ENCODE results near the gene ACO2.
A peak's percentile ranks its signal among the peaks of the same experiment; 100 is the strongest.
"Not testable (repeated sequence)": the region's sequence is repeated elsewhere in the genome, so short reads cannot be mapped to it uniquely, and the experiment has no call there.

ACO2 gene

DNA sequence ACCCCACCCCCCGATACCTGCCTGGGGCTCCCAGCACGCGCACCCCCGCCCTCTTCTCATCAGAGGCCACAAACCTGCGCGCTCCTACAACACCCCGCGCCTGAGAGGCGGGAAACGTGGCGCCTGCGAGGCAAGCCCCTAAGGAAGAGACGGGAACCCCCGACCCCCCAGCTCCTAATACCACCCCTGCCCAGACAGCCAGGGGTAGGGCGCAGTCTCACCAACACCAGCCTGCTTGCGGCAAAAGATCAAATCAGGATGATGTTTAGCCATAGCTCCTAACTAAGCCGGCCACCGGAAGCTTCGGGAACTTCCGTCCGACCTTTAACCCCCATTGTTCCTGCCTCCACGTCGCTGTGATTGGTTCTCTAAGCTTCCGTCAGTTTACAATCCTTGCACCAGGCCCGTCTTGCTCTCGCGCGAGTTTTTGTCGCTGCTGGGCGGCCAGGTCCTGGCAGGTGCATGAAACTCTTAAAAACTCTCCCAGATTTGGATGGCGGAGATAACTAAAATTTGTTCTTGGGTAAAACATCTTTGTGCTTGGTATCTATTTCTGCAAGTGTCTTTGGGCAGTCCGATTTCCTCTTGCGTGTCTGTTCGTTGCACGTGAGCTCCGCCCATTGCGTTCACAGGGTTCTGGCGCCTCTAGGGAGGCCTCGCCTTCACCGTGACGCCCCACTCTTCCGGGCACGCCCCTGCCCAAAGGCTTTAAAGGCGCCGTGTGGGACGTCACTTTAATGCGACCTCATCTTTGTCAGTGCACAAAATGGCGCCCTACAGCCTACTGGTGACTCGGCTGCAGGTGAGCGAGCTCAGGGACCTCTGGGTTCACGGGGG is at the start of gene ACO2, which contains the start of gene PHF5A:
Gene ACO2 (plus strand): TSS at position 737 of the 837 bp plus-strand sequence. CDS start 30 bp downstream, at position 767.
Gene PHF5A (minus strand): TSS at position 312 of the 837 bp plus-strand sequence. CDS start 39 bp downstream, at position 273.
- H3K4me3 ChIP-seq (ENCODE audit: low read depth, low read length), result peak within 1 kb of the TSS; percentile 81
- TF ChIP-seq, protein P1, sequence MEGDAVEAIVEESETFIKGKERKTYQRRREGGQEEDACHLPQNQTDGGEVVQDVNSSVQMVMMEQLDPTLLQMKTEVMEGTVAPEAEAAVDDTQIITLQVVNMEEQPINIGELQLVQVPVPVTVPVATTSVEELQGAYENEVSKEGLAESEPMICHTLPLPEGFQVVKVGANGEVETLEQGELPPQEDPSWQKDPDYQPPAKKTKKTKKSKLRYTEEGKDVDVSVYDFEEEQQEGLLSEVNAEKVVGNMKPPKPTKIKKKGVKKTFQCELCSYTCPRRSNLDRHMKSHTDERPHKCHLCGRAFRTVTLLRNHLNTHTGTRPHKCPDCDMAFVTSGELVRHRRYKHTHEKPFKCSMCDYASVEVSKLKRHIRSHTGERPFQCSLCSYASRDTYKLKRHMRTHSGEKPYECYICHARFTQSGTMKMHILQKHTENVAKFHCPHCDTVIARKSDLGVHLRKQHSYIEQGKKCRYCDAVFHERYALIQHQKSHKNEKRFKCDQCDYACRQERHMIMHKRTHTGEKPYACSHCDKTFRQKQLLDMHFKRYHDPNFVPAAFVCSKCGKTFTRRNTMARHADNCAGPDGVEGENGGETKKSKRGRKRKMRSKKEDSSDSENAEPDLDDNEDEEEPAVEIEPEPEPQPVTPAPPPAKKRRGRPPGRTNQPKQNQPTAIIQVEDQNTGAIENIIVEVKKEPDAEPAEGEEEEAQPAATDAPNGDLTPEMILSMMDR (IDR thresholded peaks at IDR 0.05; ENCODE audit: borderline replicate concordance, insufficient read depth, low read depth, low read length), result no peak

DNA sequence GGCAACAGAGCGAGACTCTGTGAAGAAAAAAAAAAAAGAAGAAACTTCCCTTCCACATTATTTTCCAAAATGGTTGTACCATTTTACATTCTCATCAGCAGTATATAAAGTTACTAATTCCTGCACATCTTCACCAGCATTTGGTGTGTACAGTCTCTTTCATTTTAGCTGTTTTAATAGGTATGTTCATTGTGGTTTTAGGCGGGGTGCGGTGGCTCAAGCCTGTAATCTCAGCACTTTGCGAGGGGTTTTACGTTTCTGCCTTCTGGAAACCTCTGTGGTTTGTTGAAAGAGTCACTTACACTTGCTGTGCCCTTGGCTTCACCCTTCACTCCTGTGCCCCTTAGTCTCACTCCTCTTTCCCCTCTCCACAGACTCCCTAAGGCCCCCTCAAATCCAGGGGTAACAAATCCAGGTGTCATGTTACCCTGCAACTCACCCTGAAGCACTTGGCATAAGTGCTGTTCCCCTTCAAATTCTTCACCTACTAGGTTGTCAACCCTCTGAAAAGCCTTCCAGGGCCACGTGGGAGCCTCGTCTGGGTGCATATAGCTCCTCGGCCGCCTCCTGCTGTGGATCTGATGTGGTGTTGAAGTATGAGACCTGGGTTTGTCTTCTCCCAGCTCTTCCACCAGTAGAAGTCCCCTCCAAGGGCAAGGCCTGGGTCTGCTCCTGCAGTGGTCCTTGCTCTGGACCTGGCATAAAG is 43.1 kb upstream of the ACO2 start:
- TF ChIP-seq, protein P1 (IDR thresholded peaks at IDR 0.05; ENCODE audit: borderline replicate concordance, insufficient read depth, low read depth, low read length), result no peak
- H3K4me3 ChIP-seq (ENCODE audit: low read depth, low read length), result no peak overlapping the region

DNA sequence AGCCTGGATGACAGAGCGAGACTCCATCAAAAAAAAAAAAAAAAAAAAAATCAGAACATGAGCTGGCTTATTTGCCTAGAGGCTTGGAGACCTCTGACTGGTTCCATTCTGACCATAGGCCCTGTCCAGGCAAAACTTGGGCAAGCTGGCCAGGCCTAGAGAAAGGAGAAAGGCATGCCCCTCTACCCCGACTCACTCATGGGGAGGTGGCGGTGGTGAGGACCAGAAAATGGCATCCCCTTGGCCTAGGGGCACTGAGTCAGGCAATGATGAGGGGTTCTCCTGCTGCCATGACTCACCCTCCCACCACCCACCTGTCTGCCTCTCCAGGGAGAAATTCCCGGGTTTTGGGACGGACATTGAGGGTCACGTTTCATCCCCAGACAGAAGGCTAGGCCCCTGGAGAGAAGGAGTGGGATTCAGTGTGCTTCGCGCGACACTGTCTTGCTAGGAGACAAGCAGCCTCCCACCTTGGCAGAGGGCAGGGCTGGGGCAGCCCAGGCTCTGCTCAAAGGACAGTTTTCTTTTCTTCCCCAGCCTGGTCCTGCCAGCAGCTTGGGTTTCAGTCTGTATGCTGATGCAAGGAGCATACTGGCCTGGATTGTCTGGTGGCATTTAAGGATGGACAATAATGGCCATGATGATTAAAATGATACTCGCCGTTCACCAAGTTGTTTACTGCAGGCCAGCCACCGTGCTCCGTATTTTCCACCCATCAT is 39.5 kb upstream of the ACO2 start:
- no peak overlapping the region for H3K4me3 ChIP-seq (ENCODE audit: low read depth, low read length)

DNA sequence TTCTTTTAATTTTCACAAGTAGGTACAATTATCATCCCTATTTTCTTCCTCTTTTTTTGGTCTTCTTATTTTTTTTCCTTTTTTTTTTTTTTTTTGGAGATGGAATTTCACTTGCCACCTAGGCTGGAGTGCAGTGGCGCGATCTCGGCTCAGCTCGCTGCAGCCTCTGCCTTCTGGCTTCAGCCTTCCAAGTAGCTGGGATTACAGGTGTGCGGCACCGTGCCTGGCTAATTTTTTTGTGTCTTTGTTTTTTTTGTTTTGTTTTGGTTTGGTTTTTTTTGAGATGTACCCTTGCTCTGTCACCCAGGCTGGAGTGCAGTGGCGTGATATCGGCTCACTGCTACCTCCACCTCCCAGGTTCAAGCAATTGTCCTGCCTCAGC is 39.0 kb upstream of the ACO2 start:
- TF ChIP-seq, protein P1 (IDR thresholded peaks at IDR 0.05; ENCODE audit: borderline replicate concordance, insufficient read depth, low read depth, low read length), result no peak
- H3K4me3 ChIP-seq (ENCODE audit: low read depth, low read length), result no peak overlapping the region

More for the DNA sequence above, 39.5 kb upstream of the ACO2 start:
- TF ChIP-seq, protein P1 (IDR thresholded peaks at IDR 0.05; ENCODE audit: borderline replicate concordance, insufficient read depth, low read depth, low read length), result no peak

DNA sequence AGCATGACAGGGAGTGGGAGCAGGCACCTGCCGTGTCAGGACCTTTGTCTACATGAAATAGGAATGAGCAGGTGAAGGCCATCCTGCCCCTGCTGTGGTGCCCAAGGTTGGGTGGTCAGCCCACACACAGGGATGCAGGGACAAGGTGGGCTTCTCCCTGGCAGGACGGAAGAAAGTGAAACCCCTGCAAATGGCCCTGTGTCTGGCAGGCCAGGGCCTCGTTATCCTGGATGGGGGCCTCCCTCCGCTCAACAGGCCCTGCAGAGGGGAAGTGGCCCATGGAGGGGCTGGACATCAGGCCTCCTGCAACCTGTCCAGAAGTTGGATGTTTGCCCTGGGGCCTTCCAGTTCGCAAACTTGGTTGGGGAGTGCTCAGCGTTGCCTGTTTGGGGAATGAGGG is 37.3 kb upstream of the ACO2 start:
- H3K4me3 ChIP-seq (ENCODE audit: low read depth, low read length), result no peak overlapping the region
- TF ChIP-seq, protein P1 (IDR thresholded peaks at IDR 0.05; ENCODE audit: borderline replicate concordance, insufficient read depth, low read depth, low read length), result no peak

DNA sequence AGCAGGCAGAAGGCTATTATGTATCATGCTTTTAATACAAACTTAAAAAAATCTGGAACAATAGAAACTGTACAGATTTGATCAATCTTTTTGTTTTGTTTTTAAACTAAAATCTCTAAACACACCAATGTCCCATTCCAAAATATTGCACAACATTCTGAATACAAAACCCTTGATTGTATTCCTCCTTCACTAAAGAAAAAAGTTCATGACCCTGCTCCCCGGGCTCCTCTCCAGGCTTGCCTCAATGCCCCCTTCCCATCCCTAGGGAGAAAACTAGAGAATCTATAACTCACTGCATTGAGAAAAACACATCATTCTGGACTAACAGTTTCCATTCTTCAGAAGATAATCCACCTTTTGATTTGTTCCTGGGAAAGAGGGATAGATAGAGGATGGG is 35.4 kb upstream of the ACO2 start:
- H3K4me3 ChIP-seq (ENCODE audit: low read depth, low read length), result not testable (repeated sequence)

DNA sequence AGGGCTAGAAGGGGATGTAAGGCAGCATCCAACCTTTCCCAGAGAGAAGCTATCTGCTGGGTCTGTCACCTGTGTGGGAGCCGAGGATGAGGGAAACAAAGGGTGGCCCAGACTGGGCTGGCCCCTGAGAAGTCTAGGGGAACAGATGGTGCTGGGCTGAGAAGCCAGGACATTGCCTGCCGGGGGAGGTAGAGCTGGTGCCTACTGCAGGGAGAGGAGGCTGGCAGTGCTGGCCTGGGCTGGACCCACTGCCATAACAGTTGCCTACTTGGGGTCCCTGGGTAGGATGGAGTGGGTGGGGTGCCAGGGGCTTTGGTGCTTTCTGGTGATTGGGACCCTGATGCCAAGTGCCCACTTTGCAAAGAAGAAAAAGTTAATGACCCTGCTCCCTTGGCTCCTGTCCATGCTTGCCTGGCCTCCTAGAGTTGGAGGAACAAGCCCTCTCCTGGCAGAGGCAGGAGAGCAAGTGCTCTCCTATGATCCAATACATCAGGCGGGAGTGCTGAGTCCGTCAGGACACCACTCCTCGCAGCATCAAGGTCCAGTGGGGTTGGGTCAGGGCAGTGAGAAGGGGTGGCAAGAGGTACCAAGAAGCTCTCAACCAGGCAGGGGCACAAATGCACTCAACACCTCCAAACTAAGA is 34.4 kb upstream of the ACO2 start:
- H3K4me3 ChIP-seq (ENCODE audit: low read depth, low read length), result not testable (repeated sequence)

Data from GM12875 (cell line).